HG02798 (cell line): Measurements from ENCODE around the gene RPGR.

Source experiments
- ATAC-seq: cut with Tn5 transposase; IDR thresholded peaks from one replicate; pipeline ENCODE4 v1.9.1; 2021; ENCODE audit warnings: mild to moderate bottlenecking; ENCODE audit not compliant: unreplicated experiment, poor library complexity

Gene RPGR

GRCh38 chrX:38327007-38327774 lies at the start of gene RPGR:
Gene RPGR (minus strand): TSS chrX:38327509. CDS start chrX:38327367, 142 bp downstream.
- peak; percentile 98 for ATAC-seq

- ATAC-seq: no peak
Measured at GRCh38 chrX:38376747-38377146, 49.4 kb upstream of the RPGR start.

GRCh38 chrX:38375891-38376290 lies 48.6 kb upstream of the RPGR start:
- no peak for ATAC-seq

GRCh38 chrX:38374431-38374830 lies 47.1 kb upstream of the RPGR start:
- no peak for ATAC-seq

GRCh38 chrX:38371641-38372040 lies 44.3 kb upstream of the RPGR start:
- ATAC-seq: no peak

- ATAC-seq: no peak
Measured at GRCh38 chrX:38368774-38369173, 41.5 kb upstream of the RPGR start.

- ATAC-seq: no peak
Measured at GRCh38 chrX:38365954-38366353, 38.6 kb upstream of the RPGR start.

GRCh38 chrX:38363046-38363445 lies 35.7 kb upstream of the RPGR start:
- no peak for ATAC-seq

GRCh38 chrX:38357747-38358673 lies 30.7 kb upstream of the RPGR start:
- ATAC-seq: no peak

- ATAC-seq: no peak
Measured at GRCh38 chrX:38356401-38356800, 29.1 kb upstream of the RPGR start.

GRCh38 chrX:38352362-38352761 lies 25.1 kb upstream of the RPGR start, which contains the start of gene OTC:
Gene OTC (plus strand): TSS chrX:38352604. CDS start chrX:38352697, 93 bp downstream.
- ATAC-seq: no peak

- no peak for ATAC-seq
Measured at GRCh38 chrX:38351346-38351745, 24.0 kb upstream of the RPGR start.

GRCh38 chrX:38347136-38347535 lies 19.8 kb upstream of the RPGR start:
- ATAC-seq: peak; percentile 35

GRCh38 chrX:38346150-38346549 lies 18.8 kb upstream of the RPGR start:
- no peak for ATAC-seq

- no peak for ATAC-seq
Measured at GRCh38 chrX:38342853-38343778, 15.8 kb upstream of the RPGR start.

- no peak for ATAC-seq
Measured at GRCh38 chrX:38341442-38341841, 14.1 kb upstream of the RPGR start.

GRCh38 chrX:38336538-38337240 lies 9.4 kb upstream of the RPGR start:
- no peak for ATAC-seq

GRCh38 chrX:38335382-38335781 lies 8.1 kb upstream of the RPGR start:
- ATAC-seq: no peak

- peak; percentile 61 for ATAC-seq
Measured at GRCh38 chrX:38332505-38332904, 5.2 kb upstream of the RPGR start.

- no peak for ATAC-seq
Measured at GRCh38 chrX:38327775-38328081, 419 bp upstream of the RPGR start.
